ENCODE data around the gene SMIM10L2A.

GRCh38 chrX:135435933-135436332, 14.2 kb downstream of the SMIM10L2A start:
- TF ChIP-seq CTCF (IDR thresholded peaks at IDR 0.05; ENCODE audit: insufficient read depth, low read length) (no peak), POLR2AphosphoS5 (IDR thresholded peaks at IDR 0.05; ENCODE audit: low read depth) (no peak), SPI1 (IDR thresholded peaks at IDR 0.05; ENCODE audit: borderline replicate concordance, low read depth) (no peak), REST (IDR thresholded peaks at IDR 0.05; ENCODE audit: insufficient replicate concordance, low read depth) (no peak)
